Peyer's patch (tissue), 4 donors: ENCODE results near the gene ETS2.

Experiments used
- POLR2A ChIP-seq, 2 donors: fragments of 450-650 bp; IDR thresholded peaks; one replicate each; pipeline ENCODE4 v1.5.1; 2017; ENCODE audit warnings: antibody characterized with exemption in 2 of 2, mild to moderate bottlenecking in 2 of 2, moderate library complexity in 2 of 2
- TF ChIP-seq, protein P1 (sequence below), 6 experiments: fragments of 450-650 bp in 4 of 6; fragments of 200-600 bp in 2 of 6; sonication (generic) in 1 of 6; IDR thresholded peaks; one replicate each; pipeline ENCODE4 v1.5.1; 2017 to 2019; ENCODE audit warnings: antibody characterized with exemption in 6 of 6, mild to moderate bottlenecking in 3 of 6, moderate library complexity in 1 of 6

DNA sequence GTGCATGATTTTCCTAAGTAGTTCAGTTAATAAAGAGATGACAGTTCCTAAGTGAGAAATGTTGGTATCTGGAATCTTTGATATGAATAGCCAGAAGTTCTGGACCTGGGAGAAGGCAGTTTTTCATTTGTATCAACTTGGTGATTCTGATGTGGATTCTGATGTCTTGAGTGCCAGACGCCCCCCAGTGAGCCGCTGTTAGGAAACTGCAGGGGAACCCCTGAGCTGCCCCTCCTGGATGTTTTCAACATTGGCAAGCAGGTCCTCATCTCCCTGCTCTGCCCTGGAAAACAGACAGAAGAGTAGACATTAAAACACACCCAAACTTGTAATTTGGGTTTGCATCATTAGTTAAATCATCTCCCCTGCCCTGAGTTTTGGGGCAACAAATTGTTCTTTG is 7.4 kb downstream of the ETS2 start:
- TF ChIP-seq, protein P1, sequence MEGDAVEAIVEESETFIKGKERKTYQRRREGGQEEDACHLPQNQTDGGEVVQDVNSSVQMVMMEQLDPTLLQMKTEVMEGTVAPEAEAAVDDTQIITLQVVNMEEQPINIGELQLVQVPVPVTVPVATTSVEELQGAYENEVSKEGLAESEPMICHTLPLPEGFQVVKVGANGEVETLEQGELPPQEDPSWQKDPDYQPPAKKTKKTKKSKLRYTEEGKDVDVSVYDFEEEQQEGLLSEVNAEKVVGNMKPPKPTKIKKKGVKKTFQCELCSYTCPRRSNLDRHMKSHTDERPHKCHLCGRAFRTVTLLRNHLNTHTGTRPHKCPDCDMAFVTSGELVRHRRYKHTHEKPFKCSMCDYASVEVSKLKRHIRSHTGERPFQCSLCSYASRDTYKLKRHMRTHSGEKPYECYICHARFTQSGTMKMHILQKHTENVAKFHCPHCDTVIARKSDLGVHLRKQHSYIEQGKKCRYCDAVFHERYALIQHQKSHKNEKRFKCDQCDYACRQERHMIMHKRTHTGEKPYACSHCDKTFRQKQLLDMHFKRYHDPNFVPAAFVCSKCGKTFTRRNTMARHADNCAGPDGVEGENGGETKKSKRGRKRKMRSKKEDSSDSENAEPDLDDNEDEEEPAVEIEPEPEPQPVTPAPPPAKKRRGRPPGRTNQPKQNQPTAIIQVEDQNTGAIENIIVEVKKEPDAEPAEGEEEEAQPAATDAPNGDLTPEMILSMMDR (IDR thresholded peaks at IDR 0.05): no peak
- no peak for TF ChIP-seq POLR2A (IDR thresholded peaks at IDR 0.05)
